Measurements from ENCODE around the gene ELOVL5.

ELOVL5 gene

GRCh38 chr6:53328375-53328774 lies 20.4 kb downstream of the ELOVL5 start:
- no peak overlapping the region for H3K4me2 ChIP-seq (ENCODE audit: low read depth, low read length)
- no peaks in the 10 kb centered on the region for H3F3A ChIP-seq (ENCODE audit: insufficient read depth, low read length)
- H3K27me3 ChIP-seq (replicated peaks; ENCODE audit: insufficient read depth, low read length) = no peaks in the 10 kb centered on the region
- H3K9me3 ChIP-seq (replicated peaks; ENCODE audit: insufficient read depth, low read length) = no peaks in the 10 kb centered on the region
- H3K4me3 ChIP-seq (ENCODE audit: low read length) = no peak overlapping the region
- DNase-seq = no peak
- H3K79me2 ChIP-seq (ENCODE audit: low read length) = peaks cover 96% of the 10 kb centered on the region
- H4K20me1 ChIP-seq (ENCODE audit: insufficient read depth, low read length) = no peaks in the 10 kb centered on the region
- H2AFZ ChIP-seq (ENCODE audit: low read length) = no peak overlapping the region
- no peak overlapping the region for H3K9ac ChIP-seq (ENCODE audit: low read length)
- H3K27ac ChIP-seq (ENCODE audit: low read length) = no peak overlapping the region
- H3K9me2 ChIP-seq (replicated peaks; ENCODE audit: insufficient read depth, low read length) = no peaks in the 10 kb centered on the region
- no peaks in the 10 kb centered on the region for H3K36me3 ChIP-seq (replicated peaks; ENCODE audit: insufficient read depth, low read length)
- no peaks in the 10 kb centered on the region for H3K4me1 ChIP-seq (ENCODE audit: low read length)
- TF ChIP-seq EZH2phosphoT487 (IDR thresholded peaks at IDR 0.05; ENCODE audit: low read length) = no peak
- TF ChIP-seq EZH2 (optimal IDR thresholded peaks at IDR 0.05; ENCODE audit: low read depth, low read length) = no peak
- TF ChIP-seq CTCF (IDR thresholded peaks at IDR 0.05; ENCODE audit: low read length) = no peak

- no peaks in the 10 kb centered on the region for H3K27me3 ChIP-seq (replicated peaks; ENCODE audit: insufficient read depth, low read length)
- DNase-seq = no peak
- no peaks in the 10 kb centered on the region for H3F3A ChIP-seq (ENCODE audit: insufficient read depth, low read length)
- no peak overlapping the region for H3K27ac ChIP-seq (ENCODE audit: low read length)
- no peak overlapping the region for H3K9ac ChIP-seq (ENCODE audit: low read length)
- peaks cover 96% of the 10 kb centered on the region for H3K79me2 ChIP-seq (ENCODE audit: low read length)
- no peaks in the 10 kb centered on the region for H3K36me3 ChIP-seq (replicated peaks; ENCODE audit: insufficient read depth, low read length)
- H3K9me3 ChIP-seq (replicated peaks; ENCODE audit: insufficient read depth, low read length) = no peaks in the 10 kb centered on the region
- H2AFZ ChIP-seq (ENCODE audit: low read length) = no peak overlapping the region
- no peaks in the 10 kb centered on the region for H4K20me1 ChIP-seq (ENCODE audit: insufficient read depth, low read length)
- H3K9me2 ChIP-seq (replicated peaks; ENCODE audit: insufficient read depth, low read length) = no peaks in the 10 kb centered on the region
- TF ChIP-seq EZH2phosphoT487 (IDR thresholded peaks at IDR 0.05; ENCODE audit: low read length) (no peak), EZH2 (optimal IDR thresholded peaks at IDR 0.05; ENCODE audit: low read depth, low read length) (no peak), CTCF (IDR thresholded peaks at IDR 0.05; ENCODE audit: low read length) (no peak)
- H3K4me2 ChIP-seq (ENCODE audit: low read depth, low read length) = no peak overlapping the region
- H3K4me1 ChIP-seq (ENCODE audit: low read length) = no peaks in the 10 kb centered on the region
- no peak overlapping the region for H3K4me3 ChIP-seq (ENCODE audit: low read length)
Observed at GRCh38 chr6:53327017-53327395, 21.7 kb downstream of the ELOVL5 start.

GRCh38 chr6:53326372-53327016 lies 22.3 kb downstream of the ELOVL5 start:
- Histone ChIP-seq H3K79me2 (ENCODE audit: low read length) (peaks cover 96% of the 10 kb centered on the region), H2AFZ (ENCODE audit: low read length) (no peak overlapping the region), H4K20me1 (ENCODE audit: insufficient read depth, low read length) (no peaks in the 10 kb centered on the region), H3F3A (ENCODE audit: insufficient read depth, low read length) (no peaks in the 10 kb centered on the region), H3K9me3 (replicated peaks; ENCODE audit: insufficient read depth, low read length) (no peaks in the 10 kb centered on the region), H3K36me3 (replicated peaks; ENCODE audit: insufficient read depth, low read length) (no peaks in the 10 kb centered on the region), H3K27ac (ENCODE audit: low read length) (no peak overlapping the region), H3K9ac (ENCODE audit: low read length) (no peak overlapping the region), H3K27me3 (replicated peaks; ENCODE audit: insufficient read depth, low read length) (no peaks in the 10 kb centered on the region), H3K4me3 (ENCODE audit: low read length) (no peak overlapping the region), H3K9me2 (replicated peaks; ENCODE audit: insufficient read depth, low read length) (no peaks in the 10 kb centered on the region), H3K4me2 (ENCODE audit: low read depth, low read length) (no peak overlapping the region), H3K4me1 (ENCODE audit: low read length) (no peaks in the 10 kb centered on the region)
- TF ChIP-seq CTCF (IDR thresholded peaks at IDR 0.05; ENCODE audit: low read length) = no peak
- TF ChIP-seq EZH2 (optimal IDR thresholded peaks at IDR 0.05; ENCODE audit: low read depth, low read length) = no peak
- TF ChIP-seq EZH2phosphoT487 (IDR thresholded peaks at IDR 0.05; ENCODE audit: low read length) = no peak
- no peak for DNase-seq

Measured in MM.1S (cell line).